HEK293 (cell line): Measurements from ENCODE around the gene SGMS1.

Experiments
- CTCF ChIA-PET: fragments of 350-600 bp; formaldehyde crosslinking; extraction: SDS; loops from one replicate; lab custom pipeline; 2021; ENCODE audit warnings: antibody characterized with exemption; lab: Yijun Ruan, JAX
- POLR2A ChIA-PET: fragments of 300-600 bp; formaldehyde crosslinking; extraction: SDS; loops from one replicate; lab custom pipeline; 2020; ENCODE audit warnings: antibody characterized with exemption, inconsistent platforms; lab: Yijun Ruan, JAX
- H3K27ac ChIP-seq: fragments of 200-500 bp; sonication (Bioruptor generic); 2 replicates; pipeline ENCODE4 v1.5.1; 2014; ENCODE audit warnings: low read depth, low read length, control low read depth, inconsistent platforms; ENCODE audit errors: extremely low read depth
- H3K36me3 ChIP-seq, 2 experiments: fragments of 200-500 bp in 1 of 2; sonication (Bioruptor generic) in 1 of 2; 1 replicate in 1 of 2; 2 replicates in 1 of 2; pipeline ENCODE4 v1.5.1; 2014 to 2017; ENCODE audit warnings: inconsistent platforms in 2 of 2, low read length in 2 of 2; ENCODE audit not compliant: control insufficient read depth in 2 of 2, insufficient read depth in 1 of 2
- H3K4me1 ChIP-seq: fragments of 200-500 bp; sonication (Bioruptor generic); 2 replicates; pipeline ENCODE4 v1.5.1; 2014; ENCODE audit warnings: mild to moderate bottlenecking, low read length, inconsistent platforms; ENCODE audit not compliant: control insufficient read depth, insufficient read depth
- H3K4me3 ChIP-seq: 2 replicates; pipeline ENCODE4 v1.5.1; 2011; ENCODE audit warnings: low read depth, mild to moderate bottlenecking, control low read depth, low read length, moderate library complexity
- H3K9me3 ChIP-seq: fragments of 200-500 bp; sonication (Bioruptor generic); 2 replicates; pipeline ENCODE4 v1.5.1; 2014; ENCODE audit warnings: low read depth, low read length, inconsistent platforms; ENCODE audit not compliant: control insufficient read depth, insufficient read depth
- BCL6B ChIP-seq: fragments of 450-650 bp; formaldehyde crosslinking; IDR thresholded peaks from 2 replicates; pipeline ENCODE4 v1.5.1; 2017; ENCODE audit warnings: missing biosample characterization, missing genetic modification characterization
- HOXA7 ChIP-seq: sonication (generic); formaldehyde crosslinking; IDR thresholded peaks from 2 replicates; pipeline ENCODE4 v1.8.1; 2022; ENCODE audit warnings: missing genetic modification reagents, borderline replicate concordance
- HOXC10 ChIP-seq: sonication (generic); formaldehyde crosslinking; IDR thresholded peaks from 2 replicates; pipeline ENCODE4 v1.8.1; 2023; ENCODE audit warnings: mild to moderate bottlenecking, missing genetic modification reagents
- MYNN ChIP-seq: fragments of 450-650 bp; formaldehyde crosslinking; IDR thresholded peaks from 2 replicates; pipeline ENCODE4 v1.5.1; 2016; ENCODE audit warnings: missing biosample characterization, missing genetic modification characterization, borderline replicate concordance
- OSR2 ChIP-seq: fragments of 450-650 bp; formaldehyde crosslinking; IDR thresholded peaks from 2 replicates; pipeline ENCODE4 v1.5.1; 2016; ENCODE audit warnings: missing biosample characterization, missing genetic modification characterization
- PATZ1 ChIP-seq: fragments of 450-650 bp; formaldehyde crosslinking; IDR thresholded peaks from 2 replicates; pipeline ENCODE4 v1.5.1; 2016; ENCODE audit warnings: missing biosample characterization, missing genetic modification characterization
- ZNF138 ChIP-seq: fragments of 450-650 bp; formaldehyde crosslinking; IDR thresholded peaks from 2 replicates; pipeline ENCODE4 v1.5.1; 2016; ENCODE audit warnings: missing biosample characterization, missing genetic modification characterization, borderline replicate concordance
- ZNF211 ChIP-seq: fragments of 450-650 bp; formaldehyde crosslinking; IDR thresholded peaks from 2 replicates; pipeline ENCODE4 v1.5.1; 2016; ENCODE audit warnings: low read depth, missing biosample characterization, missing genetic modification characterization
- ZNF223 ChIP-seq: fragments of 450-650 bp; formaldehyde crosslinking; IDR thresholded peaks from 2 replicates; pipeline ENCODE4 v1.5.1; 2016; ENCODE audit warnings: missing biosample characterization, missing genetic modification characterization
- ZNF280D ChIP-seq: fragments of 450-650 bp; formaldehyde crosslinking; IDR thresholded peaks from 2 replicates; pipeline ENCODE4 v1.5.1; 2016; ENCODE audit warnings: missing biosample characterization, missing genetic modification characterization
- ZNF302 ChIP-seq: fragments of 450-650 bp; formaldehyde crosslinking; IDR thresholded peaks from 2 replicates; pipeline ENCODE4 v1.5.1; 2016; ENCODE audit warnings: missing biosample characterization, missing genetic modification characterization, low read depth
- ZNF324 ChIP-seq: fragments of 450-650 bp; formaldehyde crosslinking; IDR thresholded peaks from 2 replicates; pipeline ENCODE4 v1.5.1; 2016; ENCODE audit warnings: missing biosample characterization, missing genetic modification characterization
- ZNF423 ChIP-seq: fragments of 450-650 bp; formaldehyde crosslinking; IDR thresholded peaks from 2 replicates; pipeline ENCODE4 v1.5.1; 2016; ENCODE audit warnings: missing biosample characterization, missing genetic modification characterization
- ZNF518A ChIP-seq: fragments of 450-650 bp; formaldehyde crosslinking; conservative IDR thresholded peaks from 2 replicates; pipeline ENCODE4 v1.5.1; 2016; ENCODE audit warnings: low read depth, missing biosample characterization, missing genetic modification characterization
- ZNF585B ChIP-seq: fragments of 450-650 bp; formaldehyde crosslinking; IDR thresholded peaks from 2 replicates; pipeline ENCODE4 v1.5.1; 2016; ENCODE audit warnings: missing biosample characterization, missing genetic modification characterization
- ZNF610 ChIP-seq: fragments of 450-650 bp; formaldehyde crosslinking; IDR thresholded peaks from 2 replicates; pipeline ENCODE4 v1.5.1; 2016; ENCODE audit warnings: missing biosample characterization, missing genetic modification characterization, borderline replicate concordance
- ZSCAN4 ChIP-seq: fragments of 450-650 bp; formaldehyde crosslinking; IDR thresholded peaks from 2 replicates; pipeline ENCODE4 v1.5.1; 2017; ENCODE audit warnings: missing biosample characterization, missing genetic modification characterization

SGMS1 gene

GRCh38 chr10:50510517-50511473 is 113.0 kb downstream of the SGMS1 start:
- peaks cover 27% of the 10 kb centered on the region for H3K4me1 ChIP-seq
- CTCF ChIA-PET, result no interaction called here
- POLR2A ChIA-PET, result no interaction called here

GRCh38 chr10:50508315-50509051 is 115.3 kb downstream of the SGMS1 start:
- Histone ChIP-seq H3K4me3 (no peak overlapping the region), H3K4me1 (peaks cover 27% of the 10 kb centered on the region), H3K27ac (no peak overlapping the region), H3K9me3 (no peaks in the 10 kb centered on the region), H3K36me3 (no peaks in the 10 kb centered on the region)
- CTCF ChIA-PET, result no interaction called here
- POLR2A ChIA-PET, result no interaction called here
- TF ChIP-seq HOXC10 (CRISPR knock-in tag) (no peak), PATZ1 (tag by site-specific recombination) (no peak), MYNN (tag by site-specific recombination) (no peak), ZNF585B (tag by site-specific recombination) (no peak), ZNF223 (tag by site-specific recombination) (no peak), HOXA7 (CRISPR knock-in tag) (no peak), ZNF138 (no peak), BCL6B (tag by site-specific recombination) (no peak), ZNF280D (tag by site-specific recombination) (no peak), ZNF211 (tag by site-specific recombination) (no peak), OSR2 (no peak), ZNF518A (tag by site-specific recombination) (no peak), ZNF324 (tag by site-specific recombination) (no peak), ZNF610 (no peak), ZNF423 (no peak)

More at GRCh38 chr10:50510517-50511473, 113.0 kb downstream of the SGMS1 start:
- Histone ChIP-seq H3K9me3 (no peaks in the 10 kb centered on the region), H3K36me3 (no peaks in the 10 kb centered on the region), H3K4me3 (no peak overlapping the region), H3K27ac (no peak overlapping the region)
- TF ChIP-seq ZSCAN4 (tag by site-specific recombination) (peak; percentile 49; the same call in 1 of the 2 replicates), ZNF302 (no peak)
